Chondrocyte (in vitro differentiated cells): ENCODE data around the gene HMX3. TPM values are rescaled to one million over a fixed set of nuclear protein-coding genes. Genes with fewer than 3 reads are reported as not detected.
A peak's percentile ranks its signal among the peaks of the same experiment; 100 is the strongest.

Experiments used
- DNase-seq: peaks from one replicate; pipeline ENCODE4 v3.0.0; 2021; ENCODE audit warnings: mixed read lengths, low spot score
- H3K27ac Mint-ChIP-seq: one replicate; pipeline ENCODE4 v1.8.0; 2021; ENCODE audit warnings: mild to moderate bottlenecking, moderate library complexity, mixed read lengths; ENCODE audit not compliant: unreplicated experiment
- H3K27me3 Mint-ChIP-seq: 2 replicates; pipeline ENCODE4 v1.8.0; 2021; ENCODE audit warnings: low read depth, mixed read lengths
- H3K36me3 Mint-ChIP-seq: 2 replicates; pipeline ENCODE4 v1.8.0; 2021; ENCODE audit warnings: low read depth, mixed read lengths
- H3K4me1 Mint-ChIP-seq: 2 replicates; pipeline ENCODE4 v1.8.0; 2021; ENCODE audit warnings: low read depth, mild to moderate bottlenecking, mixed read lengths
- H3K4me3 Mint-ChIP-seq: one replicate; pipeline ENCODE4 v1.8.0; 2021; ENCODE audit warnings: mild to moderate bottlenecking, moderate library complexity, mixed read lengths; ENCODE audit not compliant: unreplicated experiment
- H3K9me3 Mint-ChIP-seq: 2 replicates; pipeline ENCODE4 v1.8.0; 2021; ENCODE audit warnings: low read depth, mixed read lengths
- total RNA-seq: library from RNA; stranded (reverse); gene quantifications from 3 replicates; pipeline ENCODE4 v1.2.1, GENCODE V29; 2021
- TF ChIP-seq, protein P1 (sequence below): fragments of 200-600 bp; sonication (generic); IDR thresholded peaks from 2 replicates; pipeline ENCODE4 v1.5.0; 2021; ENCODE audit warnings: antibody characterized with exemption, mild to moderate bottlenecking, moderate library complexity

HMX3 gene
- total RNA-seq, 1 donor from 2014 or later, result not detected

DNA sequence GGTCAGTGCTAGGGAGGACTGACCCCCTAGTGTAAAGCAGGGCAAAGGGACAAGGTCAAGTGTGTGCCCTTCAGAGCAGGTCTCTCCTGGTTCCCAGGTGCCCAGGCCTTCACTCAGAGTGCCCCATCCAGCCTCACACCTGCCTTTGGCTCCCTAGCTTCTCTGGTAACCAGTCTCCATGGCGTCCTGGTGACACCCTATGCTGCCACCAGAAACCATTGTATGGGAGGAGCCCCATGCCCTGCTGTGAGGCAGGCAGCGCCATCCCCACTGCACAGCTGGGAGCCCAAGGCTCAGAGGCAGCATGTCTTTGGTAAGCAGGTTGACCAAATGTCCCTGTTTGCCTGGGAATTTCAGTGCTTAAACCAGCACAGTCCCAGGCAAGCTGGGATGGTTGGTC lies 33.1 kb upstream of the HMX3 start:
- Mint-ChIP-seq H3K4me1 (no peaks in the 10 kb centered on the region), H3K9me3 (no peaks in the 10 kb centered on the region), H3K4me3 (no peak overlapping the region), H3K36me3 (no peaks in the 10 kb centered on the region), H3K27ac (no peak overlapping the region), H3K27me3 (peaks cover 12% of the 10 kb centered on the region)
- DNase-seq, result no peak
- TF ChIP-seq, protein P1, sequence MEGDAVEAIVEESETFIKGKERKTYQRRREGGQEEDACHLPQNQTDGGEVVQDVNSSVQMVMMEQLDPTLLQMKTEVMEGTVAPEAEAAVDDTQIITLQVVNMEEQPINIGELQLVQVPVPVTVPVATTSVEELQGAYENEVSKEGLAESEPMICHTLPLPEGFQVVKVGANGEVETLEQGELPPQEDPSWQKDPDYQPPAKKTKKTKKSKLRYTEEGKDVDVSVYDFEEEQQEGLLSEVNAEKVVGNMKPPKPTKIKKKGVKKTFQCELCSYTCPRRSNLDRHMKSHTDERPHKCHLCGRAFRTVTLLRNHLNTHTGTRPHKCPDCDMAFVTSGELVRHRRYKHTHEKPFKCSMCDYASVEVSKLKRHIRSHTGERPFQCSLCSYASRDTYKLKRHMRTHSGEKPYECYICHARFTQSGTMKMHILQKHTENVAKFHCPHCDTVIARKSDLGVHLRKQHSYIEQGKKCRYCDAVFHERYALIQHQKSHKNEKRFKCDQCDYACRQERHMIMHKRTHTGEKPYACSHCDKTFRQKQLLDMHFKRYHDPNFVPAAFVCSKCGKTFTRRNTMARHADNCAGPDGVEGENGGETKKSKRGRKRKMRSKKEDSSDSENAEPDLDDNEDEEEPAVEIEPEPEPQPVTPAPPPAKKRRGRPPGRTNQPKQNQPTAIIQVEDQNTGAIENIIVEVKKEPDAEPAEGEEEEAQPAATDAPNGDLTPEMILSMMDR, result no peak

GRCh38 chr10:123103944-123104343 lies 31.8 kb upstream of the HMX3 start:
- Mint-ChIP-seq H3K4me3 (no peak overlapping the region), H3K4me1 (no peaks in the 10 kb centered on the region), H3K27ac (no peak overlapping the region), H3K36me3 (no peaks in the 10 kb centered on the region), H3K27me3 (peaks cover 9% of the 10 kb centered on the region), H3K9me3 (no peaks in the 10 kb centered on the region)
- TF ChIP-seq, protein P1, result no peak
- no peak for DNase-seq

- Mint-ChIP-seq H3K9me3 (no peaks in the 10 kb centered on the region), H3K4me1 (no peaks in the 10 kb centered on the region), H3K36me3 (no peaks in the 10 kb centered on the region), H3K4me3 (no peak overlapping the region), H3K27me3 (peaks cover 28% of the 10 kb centered on the region), H3K27ac (no peak overlapping the region)
- TF ChIP-seq, protein P1, result no peak
- no peak for DNase-seq
Observed at GRCh38 chr10:123109466-123109865, 26.3 kb upstream of the HMX3 start.

DNA sequence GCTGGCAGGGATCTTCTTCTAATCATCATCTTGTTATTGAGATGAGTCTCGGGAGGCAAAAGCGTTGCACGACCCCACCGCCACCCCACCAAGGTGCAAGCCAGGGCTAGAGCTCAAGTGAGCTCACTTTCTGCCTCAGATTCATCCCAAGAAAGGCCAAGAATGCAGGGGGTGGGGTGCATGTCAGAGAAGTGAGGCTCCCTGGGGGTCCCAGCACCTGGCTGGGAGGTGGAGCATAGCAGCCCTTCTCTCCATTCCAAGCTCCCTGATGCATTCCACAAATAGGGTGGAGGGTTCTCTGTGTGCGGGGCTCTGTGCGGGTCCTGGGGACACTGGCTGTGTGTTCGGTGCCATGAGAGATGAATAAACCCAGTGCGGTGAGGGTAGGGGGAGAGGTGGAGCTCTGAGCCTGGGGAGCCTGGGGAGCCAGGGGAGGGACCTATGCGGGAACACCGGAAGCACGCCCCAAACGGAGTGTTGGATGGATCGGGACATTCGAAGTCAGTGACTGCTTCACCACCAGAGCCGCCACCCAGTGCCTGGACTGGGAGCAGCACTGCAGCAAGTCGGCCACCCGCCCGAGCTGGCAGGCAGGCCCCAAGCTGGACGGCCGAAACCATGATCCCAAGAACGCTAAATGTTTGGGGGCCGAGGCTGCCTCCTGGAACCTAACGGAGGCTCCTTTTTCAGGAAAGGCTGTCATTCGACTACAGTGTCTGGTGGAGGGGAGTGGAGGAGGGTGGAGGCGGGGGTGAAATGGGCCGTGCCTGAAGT lies 17.9 kb upstream of the HMX3 start:
- Mint-ChIP-seq H3K9me3 (no peaks in the 10 kb centered on the region), H3K4me3 (no peak overlapping the region), H3K27me3 (peaks cover 53% of the 10 kb centered on the region), H3K4me1 (no peaks in the 10 kb centered on the region), H3K36me3 (no peaks in the 10 kb centered on the region), H3K27ac (no peak overlapping the region)
- TF ChIP-seq, protein P1, result no peak
- peak; percentile 84 for DNase-seq

- Mint-ChIP-seq H3K9me3 (no peaks in the 10 kb centered on the region), H3K27me3 (peaks cover 52% of the 10 kb centered on the region), H3K4me1 (no peaks in the 10 kb centered on the region), H3K4me3 (no peak overlapping the region), H3K27ac (no peak overlapping the region), H3K36me3 (no peaks in the 10 kb centered on the region)
- DNase-seq, result no peak
- TF ChIP-seq, protein P1, result no peak
Observed at GRCh38 chr10:123119081-123119480, 16.7 kb upstream of the HMX3 start.
